Stimulated activated CD4-positive, alpha-beta T cell treated with anti-CD3 and anti-CD28 coated beads, Interleukin-4, amount 100 ng/mL, for 24 hours (primary cell): Measurements from ENCODE around the gene SMIM3.
A peak's percentile ranks its signal among the peaks of the same experiment; 100 is the strongest.
"Not testable (repeated sequence)": the region's sequence is repeated elsewhere in the genome, so short reads cannot be mapped to it uniquely, and the experiment has no call there.

Experiments
- DNase-seq: peaks from one replicate; pipeline ENCODE4 v3.0.0-alpha.2; 2020

The SMIM3 gene, protein sequence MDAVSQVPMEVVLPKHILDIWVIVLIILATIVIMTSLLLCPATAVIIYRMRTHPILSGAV

GRCh38 chr5:150778517-150779396 is at the start of gene SMIM3:
Gene SMIM3 (plus strand): TSS chr5:150778757. CDS start chr5:150795441, 16,684 bp downstream.
- DNase-seq, result peak; percentile 75

- DNase-seq, result no peak
These were observed 48.7 kb upstream of the SMIM3 start for GRCh38 chr5:150729859-150730258.

- DNase-seq, result no peak
These were observed 46.8 kb upstream of the SMIM3 start for GRCh38 chr5:150731669-150732242.

DNA sequence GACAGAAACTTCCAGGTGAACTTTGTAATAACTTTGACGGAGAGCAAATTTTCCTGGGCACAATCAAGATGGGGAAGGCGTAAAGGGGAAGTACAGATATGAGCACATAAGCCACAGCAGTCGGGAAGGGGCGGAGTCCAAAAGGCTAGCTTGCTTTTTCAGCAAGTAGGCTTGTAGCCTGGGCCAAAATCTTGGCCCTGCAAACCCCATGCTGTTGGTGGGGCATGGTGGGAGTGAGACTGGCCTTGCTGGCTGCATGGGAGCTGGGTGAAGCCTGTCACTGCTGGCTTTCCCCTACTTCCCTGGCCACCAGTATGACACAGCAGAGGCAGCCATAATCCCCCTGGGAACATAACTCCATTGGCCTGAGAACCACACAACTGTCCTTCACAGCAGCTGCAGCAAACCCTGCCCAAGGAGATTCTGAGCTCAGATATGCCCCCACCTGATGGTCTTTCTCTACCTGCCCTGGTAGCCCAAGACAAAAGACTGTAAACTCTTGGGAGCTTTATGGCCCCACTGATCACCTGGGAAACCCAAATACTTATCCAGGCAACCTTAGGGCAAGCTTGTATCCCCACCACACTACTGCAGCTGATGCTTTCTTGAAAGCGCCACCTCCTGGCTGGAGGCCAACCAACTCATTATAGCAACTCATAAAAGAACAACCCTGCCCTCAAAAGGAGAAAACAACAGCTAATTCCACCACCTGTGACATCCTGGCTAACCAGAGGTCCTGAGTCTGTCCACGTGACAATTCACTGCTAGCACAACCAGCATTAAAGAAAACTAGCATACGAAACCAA is 43.8 kb upstream of the SMIM3 start:
- no peak for DNase-seq

DNA sequence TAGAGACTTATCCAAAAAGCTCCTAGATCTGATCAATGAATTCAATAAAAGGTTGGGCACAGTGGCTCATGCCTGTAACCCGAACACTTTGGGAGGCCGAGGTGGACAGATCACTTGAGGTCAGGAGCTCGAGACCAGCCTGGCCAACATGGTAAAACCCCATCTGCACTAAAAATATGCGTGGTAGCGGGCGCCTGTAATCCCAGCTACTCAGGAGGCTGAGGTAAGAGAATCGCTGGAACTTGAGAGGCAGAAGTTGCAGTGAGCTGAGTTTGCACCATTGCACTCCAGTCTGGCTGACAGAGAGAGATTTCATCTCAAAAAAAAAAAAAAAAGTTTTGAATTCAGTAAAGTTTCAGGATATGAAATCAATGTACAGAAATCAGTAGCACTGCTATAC is 39.7 kb upstream of the SMIM3 start:
- no peak for DNase-seq

DNA sequence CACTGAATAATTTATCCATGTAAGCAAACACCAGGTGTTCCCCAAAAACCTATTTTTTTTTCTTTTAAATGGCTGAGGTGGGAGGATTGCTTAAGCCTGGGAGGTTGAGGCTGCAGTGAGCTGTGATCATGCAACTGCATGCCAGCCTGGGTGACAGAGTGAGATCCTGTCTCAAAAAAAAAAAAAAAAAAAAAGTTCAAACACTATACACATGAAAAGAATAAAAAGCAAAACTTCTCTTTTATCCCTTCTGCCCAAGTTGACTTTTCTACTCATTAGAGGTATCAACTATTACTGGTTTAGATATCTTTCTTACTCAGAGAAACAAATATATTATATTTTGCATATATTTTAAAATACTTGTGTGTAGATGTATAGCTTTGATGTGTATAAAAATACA is 37.6 kb upstream of the SMIM3 start:
- DNase-seq, result no peak

- not testable (repeated sequence) for DNase-seq
These were observed 36.0 kb upstream of the SMIM3 start for GRCh38 chr5:150742455-150743141.

GRCh38 chr5:150743142-150743488 is 35.4 kb upstream of the SMIM3 start:
- DNase-seq, result not testable (repeated sequence)

DNA sequence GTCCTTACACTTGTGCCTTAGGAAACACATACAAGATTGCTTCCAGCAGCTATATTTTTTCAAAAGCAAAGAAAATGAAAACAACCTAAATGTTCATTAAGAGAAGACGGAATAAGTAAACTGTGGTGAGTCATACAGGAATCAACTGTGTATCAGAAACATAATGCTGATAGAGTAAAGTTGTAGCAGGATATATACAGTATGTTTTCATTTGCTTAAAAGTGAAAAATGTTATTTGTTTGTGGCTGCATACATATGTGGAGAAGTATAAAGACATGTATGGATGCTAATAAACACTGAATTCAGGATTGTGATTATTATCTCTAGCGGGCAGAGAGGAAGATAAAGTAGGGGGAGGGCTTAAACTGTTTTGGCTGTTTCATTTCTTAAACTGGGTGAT is 28.1 kb upstream of the SMIM3 start:
- DNase-seq, result no peak

GRCh38 chr5:150751096-150751891 is 27.3 kb upstream of the SMIM3 start:
- DNase-seq, result no peak

- DNase-seq, result no peak
These were observed 25.1 kb upstream of the SMIM3 start for GRCh38 chr5:150753463-150753862.

- DNase-seq, result no peak
These were observed 24.7 kb upstream of the SMIM3 start for GRCh38 chr5:150753863-150754262.

GRCh38 chr5:150757087-150757649 is 21.4 kb upstream of the SMIM3 start:
- no peak for DNase-seq

DNA sequence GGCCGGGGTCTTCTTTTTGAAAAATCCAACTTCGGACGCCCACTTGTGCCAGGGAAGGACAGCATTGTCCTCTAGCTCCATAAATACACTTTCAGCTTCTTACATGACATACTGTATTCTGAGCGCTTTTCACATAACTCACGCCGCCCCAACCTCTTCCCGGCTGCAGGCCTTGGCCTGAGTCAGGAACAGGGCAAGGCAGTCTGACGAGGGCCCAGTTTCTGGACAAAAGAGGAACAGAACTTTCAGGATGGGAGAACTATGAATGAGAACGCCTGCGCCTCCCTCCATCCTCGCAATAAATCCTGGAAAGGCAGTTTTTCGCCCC is 20.4 kb upstream of the SMIM3 start:
- DNase-seq, result no peak

GRCh38 chr5:150758531-150759333 is 19.8 kb upstream of the SMIM3 start, which contains the start of gene DCTN4:
Gene DCTN4 (minus strand): TSS chr5:150759017. CDS start chr5:150758993, 24 bp downstream.
- DNase-seq, result peak; percentile 95

- no peak for DNase-seq
These were observed 19.3 kb upstream of the SMIM3 start for GRCh38 chr5:150759334-150759583.

DNA sequence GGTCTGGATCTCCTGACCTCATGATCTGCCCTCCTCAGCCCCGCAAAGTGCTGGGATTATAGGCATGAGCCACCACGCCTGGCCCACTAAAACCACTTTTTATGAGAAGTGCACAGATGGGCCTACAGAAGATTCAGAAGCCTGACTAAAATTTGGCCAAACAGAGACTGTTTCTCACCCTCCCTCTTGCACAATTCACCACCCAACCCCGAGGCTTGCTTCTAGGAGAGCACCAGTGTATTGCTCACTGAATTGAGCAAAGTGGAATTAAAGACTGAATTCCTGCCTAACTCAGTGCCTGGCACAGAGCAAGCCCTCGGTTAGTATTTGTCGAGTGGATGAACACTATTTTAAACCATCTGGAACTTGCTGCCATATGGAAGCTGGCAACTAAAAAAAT is 16.3 kb upstream of the SMIM3 start:
- no peak for DNase-seq

DNA sequence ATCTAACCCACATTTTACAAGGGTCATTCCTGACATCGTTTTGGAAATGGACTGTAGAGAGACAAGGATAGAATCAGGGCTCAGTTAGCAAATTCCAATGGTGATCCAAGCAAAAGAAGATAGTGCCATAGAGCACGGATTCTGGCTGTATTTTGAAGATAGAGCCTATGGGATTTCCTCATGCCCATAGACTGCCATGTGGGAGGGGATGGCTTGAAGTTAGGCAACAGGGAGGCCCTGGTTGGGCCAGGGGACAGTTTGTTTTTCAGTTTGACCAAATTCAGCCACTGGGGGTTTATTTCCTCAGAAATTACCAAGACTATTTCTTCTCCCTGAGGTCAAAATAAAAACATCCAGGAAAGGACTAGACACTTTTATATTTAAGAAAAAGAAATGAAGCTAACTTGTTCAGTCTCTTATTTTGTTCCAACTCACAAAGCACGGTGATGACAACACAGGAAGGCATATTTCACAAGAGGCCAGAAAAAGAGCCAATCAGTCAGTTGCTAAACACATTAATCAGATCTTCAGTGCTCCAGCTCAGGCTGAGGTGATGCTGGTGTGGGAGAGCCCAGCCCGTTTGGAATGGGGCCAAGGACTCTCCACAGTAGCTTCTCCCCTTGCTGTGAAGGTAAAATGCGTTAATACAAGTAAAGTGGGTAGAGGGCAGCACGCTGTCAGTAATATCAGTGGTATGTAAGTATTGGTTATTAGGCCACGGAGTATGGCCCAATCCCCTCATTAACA is 15.4 kb upstream of the SMIM3 start:
- DNase-seq, result no peak

DNA sequence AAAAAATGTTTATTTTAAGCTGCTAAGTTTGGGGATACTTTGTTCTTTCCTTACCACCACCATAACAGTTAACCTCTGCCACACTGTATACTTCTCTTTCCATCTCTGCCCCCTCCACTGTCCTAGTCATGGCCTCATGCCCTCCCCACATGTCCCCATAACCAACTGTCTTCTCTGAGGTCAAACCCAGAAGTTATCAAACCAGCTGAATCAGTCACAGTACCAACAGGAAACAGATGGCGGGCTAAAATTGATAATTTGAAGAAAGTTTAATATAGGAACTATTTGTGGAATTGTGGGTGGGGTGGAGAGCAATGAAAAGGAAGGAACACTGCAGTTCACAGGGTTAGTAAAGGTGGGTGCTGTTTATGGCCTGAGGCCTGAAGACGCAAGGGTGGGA is 14.0 kb upstream of the SMIM3 start:
- DNase-seq, result no peak

DNA sequence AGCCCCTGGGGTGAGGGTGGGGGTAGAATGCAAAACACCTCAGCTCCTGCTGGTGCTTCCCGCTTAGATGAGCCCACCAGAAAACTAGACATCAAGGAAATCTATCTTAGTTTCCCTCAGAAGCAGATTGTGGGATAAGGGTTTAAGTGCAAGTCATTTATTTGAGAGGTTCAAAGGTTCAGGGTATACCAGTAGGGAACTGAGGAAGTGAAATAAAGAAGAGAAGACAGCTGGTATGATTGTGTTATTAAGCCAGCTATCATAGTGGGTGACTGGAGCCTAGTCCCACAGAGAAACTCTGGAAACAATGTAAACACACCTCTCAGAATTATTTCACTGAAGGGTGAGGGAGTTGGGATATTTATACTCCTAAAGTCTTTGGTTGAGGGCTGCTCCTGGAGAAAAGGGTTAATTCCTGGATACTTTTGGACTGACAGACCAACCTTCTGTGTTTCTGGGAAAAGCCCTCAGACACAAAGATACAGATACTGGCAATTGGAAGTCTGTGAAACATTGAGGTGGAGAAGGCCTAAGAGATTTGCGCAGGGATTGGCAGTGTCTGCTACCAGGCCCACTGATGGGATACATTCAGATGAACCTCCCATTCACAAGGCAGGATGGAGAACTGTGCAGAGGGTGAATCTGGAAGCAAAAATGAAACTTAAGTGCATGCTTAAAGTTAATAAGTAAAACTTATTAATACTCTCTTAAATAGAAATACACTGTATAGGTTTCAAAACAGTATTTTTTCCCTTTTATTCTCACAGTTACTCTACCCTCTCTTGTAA is 13.4 kb upstream of the SMIM3 start:
- DNase-seq, result no peak
